Central memory CD8-positive, alpha-beta T cell (primary cell): ENCODE results near the gene NLRP3.

Source experiments
- ATAC-seq: fragments of 150-1000 bp; cut with Tn5 transposase; replicated peaks from 2 replicates; pipeline ENCODE4 v1.10.0; 2022; ENCODE audit warnings: mild to moderate bottlenecking, moderate FRiP score, moderate number of reproducible peaks; ENCODE audit not compliant: poor library complexity, severe bottlenecking; ENCODE audit errors: extremely low read depth
- DNase-seq, 2 donors: peaks; one replicate each; pipeline ENCODE4 v3.0.0; 2021; ENCODE audit warnings: low spot score in 2 of 2
- H3K27ac Mint-ChIP-seq: one replicate; pipeline ENCODE4 v1.8.0; 2022; ENCODE audit warnings: low read depth, mild to moderate bottlenecking, moderate library complexity, mixed read lengths
- H3K27me3 Mint-ChIP-seq: one replicate; pipeline ENCODE4 v1.8.0; 2022; ENCODE audit warnings: mixed read lengths
- H3K36me3 Mint-ChIP-seq: one replicate; pipeline ENCODE4 v1.8.0; 2022; ENCODE audit warnings: mild to moderate bottlenecking, moderate library complexity, mixed read lengths; ENCODE audit not compliant: insufficient read depth
- H3K4me1 Mint-ChIP-seq: one replicate; pipeline ENCODE4 v1.8.0; 2022; ENCODE audit warnings: mixed read lengths
- H3K4me3 Mint-ChIP-seq: one replicate; pipeline ENCODE4 v1.8.0; 2022; ENCODE audit warnings: mild to moderate bottlenecking, moderate library complexity, mixed read lengths
- H3K9me3 Mint-ChIP-seq: one replicate; pipeline ENCODE4 v1.8.0; 2022; ENCODE audit warnings: mixed read lengths

NLRP3 gene

DNA sequence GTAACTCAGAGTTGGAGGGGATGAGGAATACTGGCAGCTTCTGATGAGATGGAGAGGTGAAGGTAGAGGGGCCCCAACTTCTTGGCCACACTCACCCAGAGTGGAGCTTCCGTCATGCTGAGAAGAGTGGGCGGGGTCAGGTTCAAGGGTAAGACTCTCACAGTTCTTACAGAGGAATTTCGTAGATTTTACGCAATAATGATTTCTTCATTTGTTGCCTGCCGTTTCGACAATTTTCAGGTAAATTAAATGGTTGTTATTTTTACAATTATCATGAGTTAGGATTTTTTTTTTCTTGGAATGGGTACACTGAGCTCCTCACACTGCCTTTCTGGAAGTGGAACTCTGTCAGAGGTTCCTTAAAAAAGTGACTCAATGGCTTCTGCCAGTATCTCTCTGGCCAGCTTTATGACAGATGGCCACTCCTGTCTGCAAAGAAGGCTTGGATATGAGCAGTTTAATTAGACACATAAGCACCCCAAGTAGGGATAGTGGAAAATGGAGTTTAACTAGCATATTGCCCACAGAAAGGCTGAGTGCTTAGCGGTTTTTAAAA, 13.8 kb upstream of the NLRP3 start:
- H3K9me3 Mint-ChIP-seq: no peaks in the 10 kb centered on the region
- no peak for DNase-seq

DNA sequence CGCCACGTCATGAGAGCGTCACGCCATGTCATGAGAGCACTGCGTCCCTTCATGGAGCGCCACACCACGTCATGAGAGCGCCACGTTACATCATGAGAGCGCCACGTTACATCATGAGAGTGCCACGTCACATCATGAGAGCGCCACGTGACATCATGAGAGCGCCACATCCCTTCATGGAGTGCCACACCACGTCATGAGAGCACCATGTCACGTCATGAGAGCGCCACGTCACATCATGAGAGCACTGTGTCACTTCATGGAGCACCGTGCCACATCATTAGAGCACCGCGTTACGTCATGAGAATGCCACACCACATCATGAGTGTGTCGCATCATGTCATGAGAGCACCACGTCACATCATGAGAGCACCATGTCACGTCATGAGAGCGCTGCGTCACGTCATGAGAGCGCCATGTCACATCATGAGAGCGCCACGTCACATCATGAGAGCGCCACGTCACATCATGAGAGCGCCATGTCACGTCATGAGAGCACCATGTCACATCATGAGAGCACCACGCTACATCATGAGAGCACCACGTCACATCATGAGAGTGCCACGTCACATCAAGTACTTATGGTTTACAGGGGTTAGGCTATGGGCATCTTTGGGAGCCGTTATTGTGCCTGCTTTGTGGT, 9.8 kb upstream of the NLRP3 start:
- no peaks in the 10 kb centered on the region for H3K9me3 Mint-ChIP-seq

More for the DNA sequence above, 13.8 kb upstream of the NLRP3 start:
- Mint-ChIP-seq H3K27me3 (no peaks in the 10 kb centered on the region), H3K36me3 (peaks cover 2% of the 10 kb centered on the region), H3K4me3 (no peak overlapping the region), H3K4me1 (peaks cover 9% of the 10 kb centered on the region), H3K27ac (no peak overlapping the region)
- no peak for ATAC-seq

DNA sequence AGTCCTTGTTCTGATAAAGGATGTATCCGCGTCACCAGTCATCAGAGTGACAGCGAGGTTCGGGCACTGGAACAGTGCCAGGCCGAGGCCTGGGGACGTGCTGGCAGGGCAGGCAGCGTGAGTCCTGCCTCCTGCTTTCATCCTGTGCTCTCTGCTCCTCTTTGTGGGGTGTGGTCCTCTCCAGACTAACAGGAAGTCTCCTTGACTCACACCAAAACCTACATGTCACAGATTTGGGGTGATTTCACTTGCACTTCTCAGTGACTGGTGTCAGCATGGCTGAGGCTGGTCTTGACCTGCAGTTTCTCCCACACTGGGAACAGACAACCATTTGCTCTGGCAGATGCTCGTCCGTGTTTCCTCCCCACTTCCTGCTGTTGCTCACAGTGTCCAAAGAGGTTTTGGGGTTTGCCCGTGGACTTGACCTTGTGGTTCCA, 8.8 kb upstream of the NLRP3 start:
- no peaks in the 10 kb centered on the region for H3K27me3 Mint-ChIP-seq
- no peaks in the 10 kb centered on the region for H3K9me3 Mint-ChIP-seq
- ATAC-seq (peak; percentile 86), DNase-seq (peak; percentile 37 to 60)
- peak overlapping the region; percentile 81 for H3K4me3 Mint-ChIP-seq
- H3K27ac Mint-ChIP-seq: peak overlapping the region; percentile 96
- H3K4me1 Mint-ChIP-seq: peaks cover 37% of the 10 kb centered on the region
- peaks cover 2% of the 10 kb centered on the region for H3K36me3 Mint-ChIP-seq

More for the DNA sequence above, 9.8 kb upstream of the NLRP3 start:
- ATAC-seq (no peak), DNase-seq (no peak)
- H3K27me3 Mint-ChIP-seq: no peaks in the 10 kb centered on the region
- peaks cover 2% of the 10 kb centered on the region for H3K36me3 Mint-ChIP-seq
- no peak overlapping the region for H3K4me3 Mint-ChIP-seq
- peaks cover 37% of the 10 kb centered on the region for H3K4me1 Mint-ChIP-seq
- no peak overlapping the region for H3K27ac Mint-ChIP-seq

DNA sequence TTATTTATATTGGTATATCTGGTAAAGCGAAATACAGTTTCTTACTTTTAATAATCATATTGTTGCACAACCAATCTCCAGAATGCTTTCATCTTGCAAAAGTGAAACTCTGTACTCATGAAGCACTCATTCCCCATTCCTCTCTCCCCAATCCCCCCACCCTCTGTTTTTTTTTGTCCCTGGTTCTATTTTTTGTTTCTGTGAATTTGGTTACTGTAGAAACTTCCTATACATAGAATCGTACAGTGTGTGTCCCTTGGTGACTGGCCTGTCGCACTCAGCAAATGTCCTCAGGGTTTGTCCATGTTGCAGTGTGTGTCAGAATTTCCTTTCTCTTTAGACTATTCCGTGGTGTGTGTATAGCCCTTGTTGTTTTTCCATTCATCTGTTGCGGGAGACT, 7.9 kb upstream of the NLRP3 start:
- H3K36me3 Mint-ChIP-seq: peaks cover 2% of the 10 kb centered on the region
- ATAC-seq (no peak), DNase-seq (no peak)
- H3K9me3 Mint-ChIP-seq: no peaks in the 10 kb centered on the region
- H3K27ac Mint-ChIP-seq: peak overlapping the region; percentile 96
- H3K27me3 Mint-ChIP-seq: no peaks in the 10 kb centered on the region
- peaks cover 37% of the 10 kb centered on the region for H3K4me1 Mint-ChIP-seq
- H3K4me3 Mint-ChIP-seq: peak overlapping the region; percentile 81

DNA sequence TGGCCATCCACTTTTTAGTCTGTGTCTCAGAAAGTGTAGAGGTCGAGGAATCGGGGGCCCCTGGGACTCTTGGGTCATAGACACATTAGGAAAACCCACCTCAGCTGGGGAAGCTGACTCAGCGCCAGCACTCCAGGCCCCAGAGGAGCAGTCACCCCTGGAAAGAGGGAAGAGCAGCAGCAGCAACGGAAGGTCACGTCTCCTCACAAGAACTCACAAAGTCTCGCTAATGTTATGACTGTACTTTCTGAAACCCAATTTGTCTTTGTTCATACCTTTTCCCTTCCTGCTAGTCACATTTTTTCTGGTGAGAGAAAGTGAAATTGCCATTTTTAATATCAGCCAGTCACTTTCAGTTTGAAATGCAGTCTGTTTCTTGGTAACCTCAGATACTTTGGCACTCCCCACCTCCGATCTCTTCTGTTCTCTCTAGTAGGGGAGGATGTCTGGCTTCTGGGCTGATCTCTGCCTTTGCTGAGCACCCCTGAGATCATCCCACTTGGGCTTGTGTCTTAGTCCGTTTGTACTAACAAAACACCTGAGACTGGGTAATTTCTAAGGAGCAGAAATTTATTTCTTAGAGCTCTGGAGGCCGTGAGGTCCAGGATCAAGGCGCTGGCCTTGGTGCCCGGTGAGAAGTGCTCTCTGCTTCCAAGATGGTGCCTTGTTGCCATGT, 6.0 kb upstream of the NLRP3 start:
- Mint-ChIP-seq H3K4me1 (peaks cover 40% of the 10 kb centered on the region), H3K27ac (peak overlapping the region; percentile 93), H3K9me3 (no peaks in the 10 kb centered on the region), H3K27me3 (no peaks in the 10 kb centered on the region), H3K4me3 (peak overlapping the region; percentile 73), H3K36me3 (peaks cover 2% of the 10 kb centered on the region)
- DNase-seq: no peak
- peak; percentile 67 for ATAC-seq

DNA sequence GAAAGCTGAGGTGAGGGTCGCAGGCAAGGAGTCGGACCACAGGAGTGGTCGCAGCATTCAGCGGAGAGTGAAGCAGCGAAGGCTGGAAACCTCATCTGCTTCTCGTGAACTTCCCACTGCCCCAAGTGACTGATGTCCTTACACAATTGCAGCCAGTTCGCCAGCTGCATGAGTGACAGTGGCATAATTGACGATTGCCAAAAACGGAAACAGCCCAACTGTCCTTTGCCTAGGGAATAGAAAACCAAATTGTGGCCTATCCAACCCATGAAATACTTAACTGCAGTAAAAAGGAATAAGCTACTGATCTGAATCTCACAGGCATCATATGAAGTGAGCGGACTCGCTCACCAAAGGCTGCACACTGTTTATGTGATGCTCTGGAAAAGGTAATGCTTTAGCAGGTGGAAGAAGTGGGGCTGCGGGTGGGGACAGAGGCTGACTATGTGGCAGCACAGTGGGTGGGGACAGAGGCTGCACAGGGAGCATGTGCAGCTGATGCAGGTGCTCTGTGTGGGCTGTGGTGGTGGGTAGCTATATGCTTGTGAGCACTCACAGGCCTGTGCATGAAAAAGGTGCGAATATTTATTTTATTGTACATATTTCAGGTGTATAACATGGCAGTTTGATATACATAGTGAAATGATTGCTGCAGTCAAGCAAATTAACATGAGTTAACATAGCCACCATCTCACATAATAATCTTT, 4.2 kb upstream of the NLRP3 start:
- H3K36me3 Mint-ChIP-seq: peaks cover 6% of the 10 kb centered on the region
- no peak overlapping the region for H3K4me3 Mint-ChIP-seq
- peaks cover 52% of the 10 kb centered on the region for H3K4me1 Mint-ChIP-seq
- ATAC-seq: no peak
- DNase-seq: no peak
- no peak overlapping the region for H3K27ac Mint-ChIP-seq
- H3K27me3 Mint-ChIP-seq: no peaks in the 10 kb centered on the region
- H3K9me3 Mint-ChIP-seq: no peaks in the 10 kb centered on the region

DNA sequence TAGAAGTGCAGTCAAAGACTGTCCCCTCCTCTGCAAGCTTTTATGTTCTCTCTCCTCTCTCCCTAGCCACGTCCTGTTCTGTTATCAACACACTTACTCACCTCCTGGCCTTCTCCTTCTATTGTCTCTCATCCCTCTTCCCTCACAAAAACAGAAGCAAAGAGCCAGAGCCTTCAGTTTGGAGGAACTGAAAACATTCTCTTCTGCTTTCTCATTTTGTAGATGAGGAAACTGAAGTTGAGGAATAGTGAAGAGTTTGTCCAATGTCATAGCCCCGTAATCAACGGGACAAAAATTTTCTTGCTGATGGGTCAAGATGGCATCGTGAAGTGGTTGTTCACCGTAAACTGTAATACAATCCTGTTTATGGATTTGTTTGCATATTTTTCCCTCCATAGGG, 1.9 kb downstream of the NLRP3 start:
- ATAC-seq (no peak), DNase-seq (no peak)
- Mint-ChIP-seq H3K4me3 (peak overlapping the region; percentile 45), H3K9me3 (no peaks in the 10 kb centered on the region), H3K27ac (no peak overlapping the region), H3K27me3 (no peaks in the 10 kb centered on the region), H3K4me1 (peaks cover 56% of the 10 kb centered on the region), H3K36me3 (peaks cover 12% of the 10 kb centered on the region)

DNA sequence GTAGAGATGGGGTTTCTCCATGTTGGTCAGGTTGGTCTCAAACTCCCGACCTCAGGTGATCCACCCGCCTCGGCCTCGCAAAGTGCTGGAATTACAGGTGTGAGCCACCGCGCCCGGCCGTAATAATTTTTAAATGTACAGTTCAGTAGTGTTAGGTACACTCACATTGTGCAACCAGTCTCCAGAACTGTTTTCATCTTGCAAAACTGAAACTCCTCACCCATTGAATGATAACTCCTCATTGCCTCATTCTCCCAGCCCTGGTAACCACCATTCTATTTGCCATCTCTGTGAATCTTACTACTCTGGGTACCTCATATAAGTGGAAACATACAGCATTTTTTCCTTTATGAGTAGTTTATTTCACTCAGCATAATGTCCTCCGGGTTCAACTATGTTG, 3.4 kb downstream of the NLRP3 start:
- H3K27me3 Mint-ChIP-seq: no peaks in the 10 kb centered on the region
- peaks cover 12% of the 10 kb centered on the region for H3K36me3 Mint-ChIP-seq
- H3K4me3 Mint-ChIP-seq: peak overlapping the region; percentile 29
- no peak for ATAC-seq
- peak overlapping the region; percentile 29 for H3K27ac Mint-ChIP-seq
- no peak for DNase-seq
- no peaks in the 10 kb centered on the region for H3K9me3 Mint-ChIP-seq
- peaks cover 56% of the 10 kb centered on the region for H3K4me1 Mint-ChIP-seq

DNA sequence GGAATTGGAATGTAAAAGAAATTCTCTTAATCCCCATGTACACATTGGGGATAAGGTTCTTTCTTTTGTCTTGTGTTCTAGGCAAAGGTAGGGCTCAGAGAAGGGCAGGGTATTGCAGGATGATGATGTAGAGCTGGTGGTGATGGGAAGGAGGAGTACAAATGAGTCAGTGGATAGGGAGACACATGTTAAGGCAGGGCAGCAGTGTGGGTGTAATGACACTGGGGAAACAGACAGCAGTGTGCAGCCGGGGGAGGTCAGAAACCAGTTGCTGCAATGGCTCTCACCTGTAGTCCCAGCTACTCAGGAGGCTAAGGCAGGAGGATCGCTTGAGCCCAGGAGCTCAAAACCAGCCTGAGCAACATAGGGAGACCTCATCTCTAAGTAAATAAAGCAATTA, 5.1 kb downstream of the NLRP3 start:
- Mint-ChIP-seq H3K4me1 (peaks cover 49% of the 10 kb centered on the region), H3K4me3 (peak overlapping the region; percentile 28), H3K27me3 (no peaks in the 10 kb centered on the region), H3K36me3 (peaks cover 22% of the 10 kb centered on the region), H3K27ac (peak overlapping the region; percentile 12), H3K9me3 (no peaks in the 10 kb centered on the region)
- peak; percentile 38 for ATAC-seq
- DNase-seq: no peak

DNA sequence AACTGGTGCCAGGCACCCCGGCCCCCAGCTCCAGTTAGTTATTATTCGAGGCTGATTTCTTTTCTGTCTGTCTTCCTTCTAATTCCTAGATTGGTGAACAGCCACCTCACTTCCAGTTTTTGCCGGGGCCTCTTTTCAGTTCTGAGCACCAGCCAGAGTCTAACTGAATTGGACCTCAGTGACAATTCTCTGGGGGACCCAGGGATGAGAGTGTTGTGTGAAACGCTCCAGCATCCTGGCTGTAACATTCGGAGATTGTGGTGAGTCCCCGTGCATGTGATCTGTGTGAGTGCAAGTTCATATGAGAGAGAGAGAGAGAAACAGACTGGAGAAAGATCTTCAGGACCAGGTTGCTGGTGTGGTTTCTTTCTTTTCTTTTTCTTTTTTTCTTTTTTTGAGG, 13.5 kb downstream of the NLRP3 start:
- Mint-ChIP-seq H3K9me3 (no peaks in the 10 kb centered on the region), H3K4me1 (peaks cover 23% of the 10 kb centered on the region), H3K27me3 (no peaks in the 10 kb centered on the region), H3K27ac (no peak overlapping the region), H3K36me3 (peaks cover 31% of the 10 kb centered on the region), H3K4me3 (no peak overlapping the region)
- DNase-seq: no peak
- no peak for ATAC-seq

DNA sequence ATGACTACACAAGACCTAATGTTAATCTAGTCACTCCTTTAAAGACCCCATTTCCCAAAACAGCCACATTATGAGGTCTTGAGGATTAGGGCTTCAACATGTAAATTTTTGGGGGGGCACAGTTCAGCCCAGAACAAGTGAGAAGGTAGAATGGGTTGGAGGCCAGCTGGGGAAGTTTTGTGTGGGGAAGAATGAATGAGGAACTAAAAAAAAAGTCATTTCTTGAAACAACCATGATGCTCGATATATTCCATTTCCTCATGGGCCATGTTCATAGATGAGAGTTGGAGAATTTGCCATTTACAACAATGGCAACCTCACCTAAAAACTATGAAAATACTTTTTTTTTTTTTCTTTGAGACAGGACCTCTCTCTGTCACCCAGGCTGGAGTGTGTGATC, 14.5 kb downstream of the NLRP3 start:
- no peak for DNase-seq
- Mint-ChIP-seq H3K27ac (no peak overlapping the region), H3K27me3 (no peaks in the 10 kb centered on the region), H3K4me3 (no peak overlapping the region), H3K9me3 (no peaks in the 10 kb centered on the region), H3K36me3 (peaks cover 26% of the 10 kb centered on the region), H3K4me1 (peaks cover 21% of the 10 kb centered on the region)
- ATAC-seq: no peak

DNA sequence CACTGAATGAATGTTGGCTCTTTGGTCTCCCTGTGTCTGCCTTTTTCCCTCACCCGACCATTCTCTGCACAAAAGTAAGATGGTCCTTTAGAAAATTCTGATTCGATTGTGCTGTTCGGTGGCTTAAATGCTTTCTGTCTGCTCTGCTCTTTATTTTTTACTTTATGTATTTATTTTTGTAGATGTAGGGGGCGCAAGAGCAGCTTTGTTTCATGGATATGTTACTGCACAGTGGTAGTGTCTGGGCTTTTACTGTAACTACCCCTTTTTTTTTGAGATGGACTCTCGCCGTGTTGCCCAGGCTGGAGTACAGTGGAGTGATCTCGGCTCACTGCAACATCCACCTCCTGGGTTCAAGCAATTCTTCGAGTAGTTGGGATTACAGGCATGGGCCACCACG, 15.7 kb downstream of the NLRP3 start:
- Mint-ChIP-seq H3K27me3 (no peaks in the 10 kb centered on the region), H3K9me3 (no peaks in the 10 kb centered on the region), H3K36me3 (peaks cover 22% of the 10 kb centered on the region), H3K4me3 (no peak overlapping the region), H3K4me1 (peaks cover 13% of the 10 kb centered on the region), H3K27ac (no peak overlapping the region)
- DNase-seq (no peak), ATAC-seq (no peak)
